ENCODE measurements around the gene CADM1. TPM values are rescaled to one million over a fixed set of nuclear protein-coding genes. Genes with fewer than 3 reads are reported as not detected.

Gene CADM1
- total and polyA plus RNA-seq, 10 of the 15 experiments (the other 5 are each of a cell fraction or from before 2014, with no cell fraction given) = 0.03 to 0.48 (median 0.15) TPM; not detected in 3

DNA sequence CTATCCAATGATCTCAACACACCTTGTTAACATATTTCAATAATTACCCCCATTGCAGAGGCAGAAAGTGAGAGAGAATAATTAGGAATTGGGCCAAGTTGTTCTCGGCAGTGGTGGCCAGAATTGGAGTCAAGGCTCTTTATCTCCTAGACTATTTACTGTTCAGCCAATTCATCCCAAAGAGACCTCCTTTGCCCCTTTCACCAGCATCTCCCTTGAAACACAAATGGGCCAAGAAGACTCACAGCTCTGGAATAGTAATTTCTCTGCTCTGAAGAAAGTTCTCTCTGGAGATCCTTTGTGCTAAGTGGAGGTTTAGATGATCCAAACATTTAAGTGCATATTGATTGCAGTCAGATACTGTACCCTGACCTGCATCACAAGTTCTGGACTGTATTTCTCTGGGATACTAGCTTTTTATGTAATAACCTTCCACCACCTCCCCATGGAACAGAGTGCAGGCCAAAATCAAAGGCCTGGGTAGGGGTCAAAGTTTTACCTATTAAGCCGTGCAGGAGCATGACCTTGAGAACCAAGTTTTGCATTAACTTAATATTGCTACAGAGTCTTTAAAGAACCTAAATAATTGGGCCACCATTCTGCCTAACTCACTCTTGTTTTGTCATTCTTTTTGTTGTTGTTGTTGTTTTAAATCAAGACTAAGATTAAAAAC is 19.6 kb upstream of the CADM1 start:
- POLR2A ChIA-PET = no interaction called here
- H3K27ac ChIP-seq (ENCODE audit: control insufficient read depth, insufficient read depth) = no peak overlapping the region
- no TSS peak for BruUV-seq (replicated peaks)
- intact Hi-C loops (cut with micrococcal nuclease; ENCODE audit: unreplicated experiment) = loop anchor here (10.0 kb wide), 1 partner anchor 751 kb away; no protein-coding TSS in a partner anchor
- in situ Hi-C loops (cut with MboI) = no loop called here
- no peaks in the 10 kb centered on the region for H4K20me1 ChIP-seq (ENCODE audit: control insufficient read depth, insufficient read depth)
- H3K36me3 ChIP-seq (ENCODE audit: control insufficient read depth in 2 of 2, insufficient read depth in 2 of 2, low read length in 1 of 2) = no peaks in the 10 kb centered on the region
- no peaks in the 10 kb centered on the region for H3K79me2 ChIP-seq (ENCODE audit: control insufficient read depth, insufficient read depth, low read length)
- RAD21 ChIA-PET (ENCODE audit: unreplicated experiment) = no interaction called here
- SMC1A ChIA-PET (ENCODE audit: uncharacterized antibody, unreplicated experiment) = interaction anchor here (1.1 to 1.6 kb wide), 2 partner anchors 13 to 555 kb away, joined by 3 to 4 read pairs; no protein-coding TSS in a partner anchor
- DNase-seq (ENCODE audit: low read depth, low spot score) (no peak), ATAC-seq (no peak), FAIRE-seq (no peak)
- H3K4me3 ChIP-seq = no peak overlapping the region
- H3K4me1 ChIP-seq (ENCODE audit: control insufficient read depth, insufficient read depth, low read length) = no peaks in the 10 kb centered on the region
- CTCF ChIA-PET = interaction anchor here (0.9 kb wide), 1 partner anchor 25 kb away, joined by 3 read pairs; no protein-coding TSS in a partner anchor
- no peak overlapping the region for H3K4me2 ChIP-seq (ENCODE audit: control insufficient read depth, insufficient read depth)
- no peaks in the 10 kb centered on the region for H3K9me3 ChIP-seq (replicated peaks; ENCODE audit: control insufficient read depth, insufficient read depth, low read length)
- peaks cover 0 to 2% of the 10 kb centered on the region in 2 experiments; a peak in 3 of 4 replicates for H3K27me3 ChIP-seq (replicated peaks in 1 of 2; ENCODE audit: control insufficient read depth in 2 of 2, insufficient read depth in 2 of 2, low read length in 1 of 2)
- H2AFZ ChIP-seq (ENCODE audit: control insufficient read depth, low read depth, low read length) = no peak overlapping the region
- 42% methylated on average over 2 of the region's 2 CpGs for WGBS (ENCODE audit: insufficient coverage, insufficient replicate concordance, low lambda C conversion rate, missing lambda C conversion rate)
- H3K9ac ChIP-seq (ENCODE audit: control insufficient read depth, insufficient read depth, low read length) = no peak overlapping the region
- TF ChIP-seq TBL1XR1 (IDR thresholded peaks at IDR 0.05; ENCODE audit: low read depth, low read length) (no peak), CBX3 (IDR thresholded peaks at IDR 0.05; ENCODE audit: borderline replicate concordance, low read depth) (no peak), NFYB (IDR thresholded peaks at IDR 0.05; ENCODE audit: insufficient read depth, low read depth, low read length) (no peak), RCOR1 (conservative IDR thresholded peaks at IDR 0.05; ENCODE audit: low read depth, low read length) (no peak), STAT3 (IDR thresholded peaks at IDR 0.05; ENCODE audit: low read depth, low read length) (no peak), MXI1 (IDR thresholded peaks at IDR 0.05; ENCODE audit: low read depth, low read length) (no peak), RUNX3 (IDR thresholded peaks at IDR 0.05; ENCODE audit: low read length) (no peak), EP300 (IDR thresholded peaks at IDR 0.05; ENCODE audit: borderline replicate concordance in 1 of 2, control insufficient read depth in 1 of 2, low read depth in 2 of 2, low read length in 2 of 2) (no peak), HDAC2 (IDR thresholded peaks at IDR 0.05) (no peak), PAX5 (IDR thresholded peaks at IDR 0.05; ENCODE audit: borderline replicate concordance, low read depth, low read length) (no peak), STAT1 (conservative IDR thresholded peaks at IDR 0.05) (no peak), KAT2A (conservative IDR thresholded peaks at IDR 0.05; ENCODE audit: control insufficient read depth, low read depth, low read length) (no peak), DPF2 (IDR thresholded peaks at IDR 0.05) (no peak), POLR2AphosphoS5 (IDR thresholded peaks at IDR 0.05; ENCODE audit: low read length) (no peak), SMAD1 (IDR thresholded peaks at IDR 0.05; ENCODE audit: low read depth, partially characterized antibody) (no peak), BCL11A (IDR thresholded peaks at IDR 0.05; ENCODE audit: low read depth, low read length) (no peak)
- TF ChIP-seq, protein P1, sequence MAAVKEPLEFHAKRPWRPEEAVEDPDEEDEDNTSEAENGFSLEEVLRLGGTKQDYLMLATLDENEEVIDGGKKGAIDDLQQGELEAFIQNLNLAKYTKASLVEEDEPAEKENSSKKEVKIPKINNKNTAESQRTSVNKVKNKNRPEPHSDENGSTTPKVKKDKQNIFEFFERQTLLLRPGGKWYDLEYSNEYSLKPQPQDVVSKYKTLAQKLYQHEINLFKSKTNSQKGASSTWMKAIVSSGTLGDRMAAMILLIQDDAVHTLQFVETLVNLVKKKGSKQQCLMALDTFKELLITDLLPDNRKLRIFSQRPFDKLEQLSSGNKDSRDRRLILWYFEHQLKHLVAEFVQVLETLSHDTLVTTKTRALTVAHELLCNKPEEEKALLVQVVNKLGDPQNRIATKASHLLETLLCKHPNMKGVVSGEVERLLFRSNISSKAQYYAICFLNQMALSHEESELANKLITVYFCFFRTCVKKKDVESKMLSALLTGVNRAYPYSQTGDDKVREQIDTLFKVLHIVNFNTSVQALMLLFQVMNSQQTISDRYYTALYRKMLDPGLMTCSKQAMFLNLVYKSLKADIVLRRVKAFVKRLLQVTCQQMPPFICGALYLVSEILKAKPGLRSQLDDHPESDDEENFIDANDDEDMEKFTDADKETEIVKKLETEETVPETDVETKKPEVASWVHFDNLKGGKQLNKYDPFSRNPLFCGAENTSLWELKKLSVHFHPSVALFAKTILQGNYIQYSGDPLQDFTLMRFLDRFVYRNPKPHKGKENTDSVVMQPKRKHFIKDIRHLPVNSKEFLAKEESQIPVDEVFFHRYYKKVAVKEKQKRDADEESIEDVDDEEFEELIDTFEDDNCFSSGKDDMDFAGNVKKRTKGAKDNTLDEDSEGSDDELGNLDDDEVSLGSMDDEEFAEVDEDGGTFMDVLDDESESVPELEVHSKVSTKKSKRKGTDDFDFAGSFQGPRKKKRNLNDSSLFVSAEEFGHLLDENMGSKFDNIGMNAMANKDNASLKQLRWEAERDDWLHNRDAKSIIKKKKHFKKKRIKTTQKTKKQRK (IDR thresholded peaks at IDR 0.05; ENCODE audit: low read depth, low read length) = no peak
- TF ChIP-seq, protein P2, sequence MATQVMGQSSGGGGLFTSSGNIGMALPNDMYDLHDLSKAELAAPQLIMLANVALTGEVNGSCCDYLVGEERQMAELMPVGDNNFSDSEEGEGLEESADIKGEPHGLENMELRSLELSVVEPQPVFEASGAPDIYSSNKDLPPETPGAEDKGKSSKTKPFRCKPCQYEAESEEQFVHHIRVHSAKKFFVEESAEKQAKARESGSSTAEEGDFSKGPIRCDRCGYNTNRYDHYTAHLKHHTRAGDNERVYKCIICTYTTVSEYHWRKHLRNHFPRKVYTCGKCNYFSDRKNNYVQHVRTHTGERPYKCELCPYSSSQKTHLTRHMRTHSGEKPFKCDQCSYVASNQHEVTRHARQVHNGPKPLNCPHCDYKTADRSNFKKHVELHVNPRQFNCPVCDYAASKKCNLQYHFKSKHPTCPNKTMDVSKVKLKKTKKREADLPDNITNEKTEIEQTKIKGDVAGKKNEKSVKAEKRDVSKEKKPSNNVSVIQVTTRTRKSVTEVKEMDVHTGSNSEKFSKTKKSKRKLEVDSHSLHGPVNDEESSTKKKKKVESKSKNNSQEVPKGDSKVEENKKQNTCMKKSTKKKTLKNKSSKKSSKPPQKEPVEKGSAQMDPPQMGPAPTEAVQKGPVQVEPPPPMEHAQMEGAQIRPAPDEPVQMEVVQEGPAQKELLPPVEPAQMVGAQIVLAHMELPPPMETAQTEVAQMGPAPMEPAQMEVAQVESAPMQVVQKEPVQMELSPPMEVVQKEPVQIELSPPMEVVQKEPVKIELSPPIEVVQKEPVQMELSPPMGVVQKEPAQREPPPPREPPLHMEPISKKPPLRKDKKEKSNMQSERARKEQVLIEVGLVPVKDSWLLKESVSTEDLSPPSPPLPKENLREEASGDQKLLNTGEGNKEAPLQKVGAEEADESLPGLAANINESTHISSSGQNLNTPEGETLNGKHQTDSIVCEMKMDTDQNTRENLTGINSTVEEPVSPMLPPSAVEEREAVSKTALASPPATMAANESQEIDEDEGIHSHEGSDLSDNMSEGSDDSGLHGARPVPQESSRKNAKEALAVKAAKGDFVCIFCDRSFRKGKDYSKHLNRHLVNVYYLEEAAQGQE (IDR thresholded peaks at IDR 0.05; ENCODE audit: low read depth, low read length) = no peak
